Ishikawa (cell line): Measurements from ENCODE around the gene SURF6.

Experiments used
- CREB1 ChIP-seq: IDR thresholded peaks from 2 replicates; pipeline ENCODE4 v1.6.1; 2012; ENCODE audit warnings: low read depth
- EP300 ChIP-seq: IDR thresholded peaks from 2 replicates; pipeline ENCODE4 v1.6.1; 2012; ENCODE audit warnings: borderline replicate concordance
- FOXM1 ChIP-seq: IDR thresholded peaks from 2 replicates; pipeline ENCODE4 v1.6.1; 2012; ENCODE audit warnings: low read depth, borderline replicate concordance
- RAD21 ChIP-seq: IDR thresholded peaks from 2 replicates; pipeline ENCODE4 v1.6.1; 2012; ENCODE audit warnings: low read depth
- REST ChIP-seq: IDR thresholded peaks from 2 replicates; pipeline ENCODE4 v1.6.1; 2012; ENCODE audit warnings: low read depth, mild to moderate bottlenecking
- TF ChIP-seq, protein P1 (sequence below): IDR thresholded peaks from 2 replicates; pipeline ENCODE4 v1.6.1; 2012

DNA sequence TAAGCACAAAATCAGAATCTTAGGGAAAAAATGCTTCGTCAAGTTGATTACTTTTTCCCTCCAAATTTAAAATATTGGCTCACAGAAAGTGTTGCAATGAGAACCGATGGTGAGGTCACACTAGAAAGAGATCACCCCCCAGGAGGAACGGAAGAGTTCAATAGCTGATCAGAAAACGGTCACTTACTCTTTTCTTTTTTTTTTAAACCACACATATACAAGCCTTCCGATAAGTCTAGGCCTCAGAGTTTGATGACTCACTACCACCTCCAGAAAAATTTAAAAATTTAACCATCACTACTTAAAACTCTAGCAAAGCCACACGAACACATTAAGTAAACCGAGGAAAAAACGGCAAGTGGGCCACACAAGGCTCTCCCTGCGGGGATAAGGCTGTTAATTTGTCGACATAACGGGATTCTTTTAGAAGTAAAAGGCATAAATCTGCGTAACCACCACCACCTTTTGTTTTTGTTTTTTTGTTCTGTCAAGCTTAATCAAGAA is 38.7 kb upstream of the SURF6 start:
- no peak for TF ChIP-seq REST
- no peak for TF ChIP-seq EP300
- no peak for TF ChIP-seq CREB1
- TF ChIP-seq, protein P1, sequence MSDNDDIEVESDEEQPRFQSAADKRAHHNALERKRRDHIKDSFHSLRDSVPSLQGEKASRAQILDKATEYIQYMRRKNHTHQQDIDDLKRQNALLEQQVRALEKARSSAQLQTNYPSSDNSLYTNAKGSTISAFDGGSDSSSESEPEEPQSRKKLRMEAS: no peak
- no peak for TF ChIP-seq RAD21
- TF ChIP-seq FOXM1: no peak
